Activated B cell treated with CpG ODN at 0.5 μM for 24 hours (primary cell): ENCODE results near the gene ZC3H10. TPM values are rescaled to one million over a fixed set of nuclear protein-coding genes. Genes with fewer than 3 reads are reported as not detected.

Source experiments
- ATAC-seq: fragments of 200-7000 bp; cut with Tn5 transposase; one replicate; pipeline ENCODE4 v1.10.0; 2021; ENCODE audit warnings: low read depth, mild to moderate bottlenecking, moderate library complexity
- CTCF ChIA-PET: fragments of 350-600 bp; sonication (Branson Sonifier 250); formaldehyde crosslinking; loops from one replicate; lab custom pipeline; 2021; ENCODE audit warnings: antibody characterized with exemption; lab: Charles Lee
- POLR2A ChIA-PET: fragments of 350-600 bp; sonication (Branson Sonifier 250); formaldehyde crosslinking; loops from one replicate; lab custom pipeline; 2021; ENCODE audit warnings: antibody characterized with exemption; lab: Charles Lee
- DNase-seq: peaks from one replicate; pipeline ENCODE4 v3.0.0; 2022
- H3K27ac Mint-ChIP-seq: one replicate; pipeline ENCODE4 v1.8.0; 2020; ENCODE audit warnings: mixed read lengths
- H3K27me3 Mint-ChIP-seq: one replicate; pipeline ENCODE4 v1.8.0; 2021; ENCODE audit warnings: mixed read lengths
- H3K36me3 Mint-ChIP-seq: one replicate; pipeline ENCODE4 v1.8.0; 2021; ENCODE audit warnings: low read depth, mixed read lengths
- H3K4me1 Mint-ChIP-seq: one replicate; pipeline ENCODE4 v1.8.0; 2021; ENCODE audit warnings: mixed read lengths
- H3K4me3 Mint-ChIP-seq: one replicate; pipeline ENCODE4 v1.8.0; 2020; ENCODE audit warnings: mild to moderate bottlenecking, mixed read lengths
- H3K9me3 Mint-ChIP-seq: one replicate; pipeline ENCODE4 v1.8.0; 2020; ENCODE audit warnings: mixed read lengths
- intact Hi-C: fragments of 100-400 bp; cut with micrococcal nuclease; formaldehyde crosslinking; loops from one replicate; pipeline ENCODE4 v1.15.1; 2024
- total RNA-seq: library from RNA; stranded (reverse); gene quantifications from 2 replicates; pipeline ENCODE4 v1.2.3, GENCODE V29; 2022
- TF ChIP-seq, protein P1 (sequence below): fragments of 200-600 bp; IDR thresholded peaks from one replicate; pipeline ENCODE4 v1.8.0; 2022; ENCODE audit warnings: antibody characterized with exemption, mild to moderate bottlenecking

The ZC3H10 gene
- total RNA-seq, 1 donor from 2014 or later = 15.4 TPM

DNA sequence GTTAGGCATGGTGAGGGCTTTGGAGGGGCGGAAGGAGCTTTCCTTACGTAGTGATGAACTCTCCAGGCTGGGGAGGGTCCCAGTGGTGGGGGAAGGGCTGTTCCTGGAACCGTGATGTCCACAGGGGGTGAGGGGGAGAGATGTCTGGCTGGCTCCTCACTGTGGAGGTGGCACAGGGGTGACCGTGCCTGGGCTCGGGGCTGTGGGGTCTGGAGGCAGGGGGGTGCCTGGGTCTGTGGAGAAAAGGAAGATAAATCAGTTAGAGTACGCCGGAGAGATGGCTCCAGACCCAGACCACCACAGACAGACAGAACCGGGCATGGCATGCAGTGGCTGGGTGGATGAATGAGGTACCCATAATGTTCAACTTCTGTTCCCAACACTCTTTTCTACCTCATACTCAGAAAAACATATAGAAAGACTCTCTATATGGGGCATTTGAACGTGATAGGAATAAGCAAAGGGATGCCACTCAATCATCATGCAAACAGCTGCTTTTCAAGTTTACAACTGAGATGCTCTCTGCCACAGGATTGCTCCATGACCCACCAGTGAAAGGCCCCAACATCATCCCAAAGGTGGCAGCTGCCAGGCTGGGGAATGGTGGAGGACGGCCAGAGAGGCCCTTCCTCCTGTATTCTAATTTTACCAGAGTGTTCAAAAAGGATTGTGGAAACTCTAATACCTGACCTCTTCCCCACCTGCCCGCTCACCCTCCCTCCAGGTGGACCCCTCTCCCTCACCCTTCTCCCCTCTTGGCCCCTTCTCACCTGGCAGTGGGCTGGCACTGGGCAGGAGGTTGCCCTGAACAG lies 45.7 kb downstream of the ZC3H10 start:
- Mint-ChIP-seq H3K27ac (peak overlapping the region; percentile 59), H3K27me3 (no peaks in the 10 kb centered on the region), H3K4me1 (peaks cover 29% of the 10 kb centered on the region), H3K9me3 (no peaks in the 10 kb centered on the region), H3K4me3 (no peak overlapping the region), H3K36me3 (peaks cover 87% of the 10 kb centered on the region)
- ChIA-PET CTCF (interaction anchor here (0.8 to 2.3 kb wide), 2 partner anchors 26 to 43 kb away, joined by 3 to 10 read pairs; partner anchors contain the start of gene SMARCC2), POLR2A (interaction anchor here (0.7 to 3.5 kb wide), 7 partner anchors 12 to 107 kb away, joined by 3 to 21 read pairs (median 6); partner anchors contain the start of genes ESYT1, MYL6B and PA2G4)
- DNase-seq (no peak), ATAC-seq (no peak)
- intact Hi-C loops = loop anchor here (2.0 kb wide), 1 partner anchor 15 kb away; no protein-coding TSS in a partner anchor
- TF ChIP-seq, protein P1, sequence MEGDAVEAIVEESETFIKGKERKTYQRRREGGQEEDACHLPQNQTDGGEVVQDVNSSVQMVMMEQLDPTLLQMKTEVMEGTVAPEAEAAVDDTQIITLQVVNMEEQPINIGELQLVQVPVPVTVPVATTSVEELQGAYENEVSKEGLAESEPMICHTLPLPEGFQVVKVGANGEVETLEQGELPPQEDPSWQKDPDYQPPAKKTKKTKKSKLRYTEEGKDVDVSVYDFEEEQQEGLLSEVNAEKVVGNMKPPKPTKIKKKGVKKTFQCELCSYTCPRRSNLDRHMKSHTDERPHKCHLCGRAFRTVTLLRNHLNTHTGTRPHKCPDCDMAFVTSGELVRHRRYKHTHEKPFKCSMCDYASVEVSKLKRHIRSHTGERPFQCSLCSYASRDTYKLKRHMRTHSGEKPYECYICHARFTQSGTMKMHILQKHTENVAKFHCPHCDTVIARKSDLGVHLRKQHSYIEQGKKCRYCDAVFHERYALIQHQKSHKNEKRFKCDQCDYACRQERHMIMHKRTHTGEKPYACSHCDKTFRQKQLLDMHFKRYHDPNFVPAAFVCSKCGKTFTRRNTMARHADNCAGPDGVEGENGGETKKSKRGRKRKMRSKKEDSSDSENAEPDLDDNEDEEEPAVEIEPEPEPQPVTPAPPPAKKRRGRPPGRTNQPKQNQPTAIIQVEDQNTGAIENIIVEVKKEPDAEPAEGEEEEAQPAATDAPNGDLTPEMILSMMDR = no peak

DNA sequence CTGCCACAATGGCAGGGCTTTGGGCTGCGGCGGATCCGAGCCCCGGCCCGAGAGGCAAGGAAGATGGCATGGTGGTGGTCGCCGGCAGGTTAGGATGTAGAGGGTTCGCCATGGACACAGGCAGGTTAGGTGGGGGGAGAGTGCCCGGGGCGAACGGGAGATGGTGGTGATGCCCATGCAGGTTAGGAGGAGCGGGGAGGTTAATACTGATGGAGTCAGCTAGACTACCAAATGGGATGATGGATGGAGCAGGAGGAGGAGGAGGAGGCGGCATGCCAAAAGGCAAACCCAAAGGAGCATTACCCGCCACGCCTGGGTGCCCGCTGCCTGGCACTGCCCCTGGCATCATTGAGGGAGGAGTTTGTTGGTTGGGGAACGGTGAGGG lies 46.3 kb downstream of the ZC3H10 start:
- Mint-ChIP-seq H3K27ac (no peak overlapping the region), H3K4me1 (peaks cover 23% of the 10 kb centered on the region), H3K36me3 (peaks cover 87% of the 10 kb centered on the region), H3K4me3 (no peak overlapping the region), H3K9me3 (no peaks in the 10 kb centered on the region), H3K27me3 (no peaks in the 10 kb centered on the region)
- CTCF ChIA-PET = no interaction called here
- TF ChIP-seq, protein P1 = no peak
- intact Hi-C loops = no loop called here
- POLR2A ChIA-PET = interaction anchor here (0.9 kb wide), 1 partner anchor 37 kb away, joined by 4 read pairs; the partner anchor contains the start of gene ESYT1
- no peak for ATAC-seq
- no peak for DNase-seq

DNA sequence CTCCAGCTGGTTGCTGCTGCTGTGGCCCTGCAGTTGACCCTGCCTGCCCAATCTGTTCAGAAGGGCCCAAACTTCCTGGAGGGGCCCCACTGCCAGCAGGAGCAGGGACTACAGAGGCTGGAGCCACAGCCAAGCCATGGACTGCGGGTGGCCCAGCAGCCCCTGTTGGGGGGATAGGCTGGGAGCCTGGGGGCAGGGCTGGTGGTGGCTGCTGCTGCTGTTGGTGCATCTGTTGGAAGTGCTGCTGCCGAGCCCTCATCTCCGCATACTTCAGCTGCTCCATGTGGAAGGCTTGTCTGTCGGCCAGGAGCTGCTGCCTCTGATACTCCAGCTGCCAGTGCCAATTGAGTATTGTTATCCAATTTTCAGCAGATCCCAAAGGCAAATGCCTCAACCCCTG lies 47.3 kb downstream of the ZC3H10 start:
- Mint-ChIP-seq H3K36me3 (peaks cover 87% of the 10 kb centered on the region), H3K27ac (no peak overlapping the region), H3K4me3 (no peak overlapping the region), H3K9me3 (no peaks in the 10 kb centered on the region), H3K4me1 (peaks cover 13% of the 10 kb centered on the region), H3K27me3 (no peaks in the 10 kb centered on the region)
- TF ChIP-seq, protein P1 = no peak
- POLR2A ChIA-PET = interaction anchor here (0.6 to 1.5 kb wide), 8 partner anchors 12 to 1273 kb away, joined by 3 to 6 read pairs (median 3); partner anchors contain the start of genes CNPY2, ESYT1, SMARCC2 and ZC3H10
- ATAC-seq (no peak), DNase-seq (no peak)
- CTCF ChIA-PET = no interaction called here
- intact Hi-C loops = no loop called here

DNA sequence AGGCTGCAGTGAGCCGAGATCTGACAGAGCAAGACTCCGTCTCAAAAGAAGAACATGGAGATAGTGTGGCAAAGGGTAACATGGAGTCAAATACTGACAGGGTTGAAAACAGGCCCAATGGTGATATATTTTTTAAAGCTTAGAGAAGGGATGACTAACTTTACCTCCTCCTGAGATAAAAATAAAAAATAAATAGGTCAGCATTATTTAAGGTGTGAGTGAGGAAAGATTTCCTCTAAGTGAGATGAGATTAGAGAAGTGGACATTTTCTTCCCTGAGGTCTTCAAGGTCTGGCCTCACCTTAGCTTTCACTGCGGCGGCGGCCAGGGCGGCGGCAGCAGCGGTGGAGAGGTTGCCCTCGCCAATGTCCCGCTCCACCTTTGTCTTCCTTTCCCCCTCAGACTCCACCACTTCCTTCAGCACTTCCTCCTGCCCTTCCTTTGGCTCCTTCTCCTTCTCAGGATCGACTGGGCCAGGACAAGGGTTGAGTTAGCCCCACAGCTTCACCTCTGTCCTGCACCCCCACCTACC lies 51.2 kb downstream of the ZC3H10 start:
- TF ChIP-seq, protein P1 = no peak
- ChIA-PET POLR2A (interaction anchor here (0.6 kb wide), 1 partner anchor 12 kb away, joined by 3 read pairs; no protein-coding TSS in a partner anchor), CTCF (interaction anchor here (1.1 kb wide), 1 partner anchor 174 kb away, joined by 3 read pairs; no protein-coding TSS in a partner anchor)
- H3K27ac Mint-ChIP-seq = no peak overlapping the region
- ATAC-seq (no peak), DNase-seq (no peak)
- intact Hi-C loops = no loop called here
- H3K4me3 Mint-ChIP-seq = no peak overlapping the region
- no peaks in the 10 kb centered on the region for H3K9me3 Mint-ChIP-seq
- H3K4me1 Mint-ChIP-seq = no peaks in the 10 kb centered on the region
- H3K27me3 Mint-ChIP-seq = no peaks in the 10 kb centered on the region
- peaks cover 86% of the 10 kb centered on the region for H3K36me3 Mint-ChIP-seq

DNA sequence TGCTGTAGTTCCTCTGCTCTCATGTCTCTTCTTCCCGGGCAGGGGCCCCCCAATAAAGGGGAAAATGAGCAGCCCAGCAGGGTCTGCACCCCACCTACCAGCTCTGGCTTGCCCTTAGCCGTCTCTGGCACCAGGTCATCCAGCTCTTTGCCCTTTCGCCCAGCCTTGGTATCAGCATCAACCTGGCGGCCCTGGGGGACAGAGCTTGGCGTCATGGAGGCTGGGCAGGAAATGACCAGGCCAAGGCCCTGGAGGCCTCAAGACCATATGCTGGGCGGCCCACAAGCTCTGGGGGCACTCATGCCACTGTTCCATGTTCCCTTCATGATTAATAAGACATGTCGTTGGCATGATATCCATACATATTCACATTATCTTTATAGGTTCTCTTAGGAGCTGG lies 54.8 kb downstream of the ZC3H10 start:
- TF ChIP-seq, protein P1 = no peak
- H3K4me3 Mint-ChIP-seq = no peak overlapping the region

More for the DNA sequence above, 54.8 kb downstream of the ZC3H10 start:
- H3K9me3 Mint-ChIP-seq = no peaks in the 10 kb centered on the region
- ATAC-seq (no peak), DNase-seq (no peak)
- no peak overlapping the region for H3K27ac Mint-ChIP-seq
- no peaks in the 10 kb centered on the region for H3K27me3 Mint-ChIP-seq
- ChIA-PET POLR2A (no interaction called here), CTCF (no interaction called here)
- no peaks in the 10 kb centered on the region for H3K4me1 Mint-ChIP-seq
- peaks cover 86% of the 10 kb centered on the region for H3K36me3 Mint-ChIP-seq
- intact Hi-C loops = no loop called here
